Measurements from ENCODE around the gene SIDT1.

The SIDT1 gene

GRCh38 chr3:113660896-113661295, 128.5 kb downstream of the SIDT1 start:
- DNase-seq (ENCODE audit: extremely low spot score) = no peak
- TF ChIP-seq CTBP1 (IDR thresholded peaks at IDR 0.05; ENCODE audit: borderline replicate concordance) = no peak
- no peak for TF ChIP-seq L3MBTL2 (conservative IDR thresholded peaks at IDR 0.05)
- no peak for TF ChIP-seq SP1 (IDR thresholded peaks at IDR 0.05)
- TF ChIP-seq FOXK2 (IDR thresholded peaks at IDR 0.05) = no peak
- TF ChIP-seq PKNOX1 (IDR thresholded peaks at IDR 0.05) = no peak
- TF ChIP-seq FOXA1 (IDR thresholded peaks at IDR 0.05) = no peak
- TF ChIP-seq BHLHE40 (IDR thresholded peaks at IDR 0.05; ENCODE audit: borderline replicate concordance) = no peak
- no peak for TF ChIP-seq SUZ12 (IDR thresholded peaks at IDR 0.05)
- TF ChIP-seq ZNF384 (IDR thresholded peaks at IDR 0.05) = no peak
- no peak for TF ChIP-seq LEF1 (IDR thresholded peaks at IDR 0.05; ENCODE audit: borderline replicate concordance)
- no peak for TF ChIP-seq NFRKB (IDR thresholded peaks at IDR 0.05)
- no peak for TF ChIP-seq FOXM1 (IDR thresholded peaks at IDR 0.05; ENCODE audit: borderline replicate concordance)
- TF ChIP-seq TARDBP (IDR thresholded peaks at IDR 0.05) = no peak
- no peak for TF ChIP-seq ARNT (IDR thresholded peaks at IDR 0.05)
- no peak for TF ChIP-seq HDGF (IDR thresholded peaks at IDR 0.05; ENCODE audit: borderline replicate concordance)
- no peak for TF ChIP-seq ELF4 (IDR thresholded peaks at IDR 0.05)
- POLR2A ChIA-PET = interaction anchor here (0.6 to 0.7 kb wide), 2 partner anchors 146 to 396 kb away, joined by 3 read pairs; partner anchors contain the start of gene SPICE1
- CTCF ChIA-PET = no interaction called here

- TF ChIP-seq FOXA1 (IDR thresholded peaks at IDR 0.05) (no peak), L3MBTL2 (conservative IDR thresholded peaks at IDR 0.05) (no peak), PKNOX1 (IDR thresholded peaks at IDR 0.05) (no peak), LEF1 (IDR thresholded peaks at IDR 0.05; ENCODE audit: borderline replicate concordance) (no peak), HDGF (IDR thresholded peaks at IDR 0.05; ENCODE audit: borderline replicate concordance) (no peak), SUZ12 (IDR thresholded peaks at IDR 0.05) (no peak), SP1 (IDR thresholded peaks at IDR 0.05) (no peak), FOXK2 (IDR thresholded peaks at IDR 0.05) (no peak)
- DNase-seq (ENCODE audit: extremely low spot score) = no peak
- ChIA-PET POLR2A (interaction anchor here (0.7 to 1.1 kb wide), 2 partner anchors 84 to 148 kb away, joined by 3 read pairs; partner anchors contain the start of genes ATP6V1A and SPICE1), CTCF (interaction anchor here (0.6 kb wide), 1 partner anchor 10 kb away, joined by 4 read pairs; no protein-coding TSS in a partner anchor)
Measured at GRCh38 chr3:113662824-113663223, 130.5 kb downstream of the SIDT1 start.

GRCh38 chr3:113663324-113663750, 131.0 kb downstream of the SIDT1 start:
- TF ChIP-seq PKNOX1 (IDR thresholded peaks at IDR 0.05) (no peak), FOXA1 (IDR thresholded peaks at IDR 0.05) (no peak), NFRKB (IDR thresholded peaks at IDR 0.05) (no peak), SP1 (IDR thresholded peaks at IDR 0.05) (no peak), SUZ12 (IDR thresholded peaks at IDR 0.05) (no peak), TARDBP (IDR thresholded peaks at IDR 0.05) (no peak), ARNT (IDR thresholded peaks at IDR 0.05) (no peak)
- ChIA-PET POLR2A (interaction anchor here (0.7 to 1.1 kb wide), 2 partner anchors 83 to 149 kb away, joined by 3 read pairs; partner anchors contain the start of genes ATP6V1A and SPICE1), CTCF (no interaction called here)
- DNase-seq (ENCODE audit: extremely low spot score) = no peak

GRCh38 chr3:113663761-113664160, 131.4 kb downstream of the SIDT1 start:
- CTCF ChIA-PET = no interaction called here
- POLR2A ChIA-PET = no interaction called here
- no peak for DNase-seq (ENCODE audit: extremely low spot score)
- no peak for TF ChIP-seq FOXM1 (IDR thresholded peaks at IDR 0.05; ENCODE audit: borderline replicate concordance)
- TF ChIP-seq CTBP1 (IDR thresholded peaks at IDR 0.05; ENCODE audit: borderline replicate concordance) = no peak
- TF ChIP-seq TARDBP (IDR thresholded peaks at IDR 0.05) = no peak
- no peak for TF ChIP-seq NFRKB (IDR thresholded peaks at IDR 0.05)
- no peak for TF ChIP-seq LEF1 (IDR thresholded peaks at IDR 0.05; ENCODE audit: borderline replicate concordance)
- TF ChIP-seq FOXA1 (IDR thresholded peaks at IDR 0.05) = no peak
- no peak for TF ChIP-seq ARNT (IDR thresholded peaks at IDR 0.05)
- no peak for TF ChIP-seq L3MBTL2 (conservative IDR thresholded peaks at IDR 0.05)
- TF ChIP-seq SUZ12 (IDR thresholded peaks at IDR 0.05) = no peak
- TF ChIP-seq BHLHE40 (IDR thresholded peaks at IDR 0.05; ENCODE audit: borderline replicate concordance) = no peak

GRCh38 chr3:113664523-113665094, 132.3 kb downstream of the SIDT1 start:
- TF ChIP-seq FOXA1 (IDR thresholded peaks at IDR 0.05) = no peak
- TF ChIP-seq LEF1 (IDR thresholded peaks at IDR 0.05; ENCODE audit: borderline replicate concordance) = no peak
- TF ChIP-seq ARNT (IDR thresholded peaks at IDR 0.05) = no peak
- TF ChIP-seq HDGF (IDR thresholded peaks at IDR 0.05; ENCODE audit: borderline replicate concordance) = no peak
- no peak for TF ChIP-seq L3MBTL2 (conservative IDR thresholded peaks at IDR 0.05)
- no peak for TF ChIP-seq TARDBP (IDR thresholded peaks at IDR 0.05)
- TF ChIP-seq CTBP1 (IDR thresholded peaks at IDR 0.05; ENCODE audit: borderline replicate concordance) = no peak
- no peak for TF ChIP-seq PKNOX1 (IDR thresholded peaks at IDR 0.05)
- TF ChIP-seq SUZ12 (IDR thresholded peaks at IDR 0.05) = no peak
- TF ChIP-seq NFRKB (IDR thresholded peaks at IDR 0.05) = no peak
- TF ChIP-seq BHLHE40 (IDR thresholded peaks at IDR 0.05; ENCODE audit: borderline replicate concordance) = no peak
- TF ChIP-seq SP1 (IDR thresholded peaks at IDR 0.05) = no peak
- TF ChIP-seq ZNF384 (IDR thresholded peaks at IDR 0.05) = no peak
- CTCF ChIA-PET = no interaction called here
- no peak for DNase-seq (ENCODE audit: extremely low spot score)
- POLR2A ChIA-PET = no interaction called here
